Stimulated activated naive CD8-positive, alpha-beta T cell treated with anti-CD3 and anti-CD28 coated beads, Interleukin-15, Interleukin-2, amounts not matched to agents 100 ng/mL and 50 ng/mL, for 24 hours (primary cell): ENCODE data around the gene ADCYAP1.
"Not testable (repeated sequence)": the region's sequence is repeated elsewhere in the genome, so short reads cannot be mapped to it uniquely, and the experiment has no call there.

Source experiments
- H3K27ac Mint-ChIP-seq: one replicate; pipeline ENCODE4 v1.8.0; 2021; ENCODE audit warnings: mild to moderate bottlenecking, mixed read lengths
- H3K27me3 Mint-ChIP-seq: one replicate; pipeline ENCODE4 v1.8.0; 2021; ENCODE audit warnings: mixed read lengths
- H3K36me3 Mint-ChIP-seq: one replicate; pipeline ENCODE4 v1.8.0; 2021; ENCODE audit warnings: low read depth, mixed read lengths
- H3K4me1 Mint-ChIP-seq: one replicate; pipeline ENCODE4 v1.8.0; 2021; ENCODE audit warnings: low read depth, mixed read lengths
- H3K4me3 Mint-ChIP-seq: one replicate; pipeline ENCODE4 v1.8.0; 2021; ENCODE audit warnings: mild to moderate bottlenecking, mixed read lengths
- H3K9me3 Mint-ChIP-seq: one replicate; pipeline ENCODE4 v1.8.0; 2021; ENCODE audit warnings: mixed read lengths

The ADCYAP1 gene

GRCh38 chr18:904218-905090, at the start of gene ADCYAP1:
TSS of gene ADCYAP1 (plus strand) at chr18:904871. CDS start at chr18:905387, 516 bp downstream.
- no peak within 1 kb of the TSS for H3K4me3 Mint-ChIP-seq
- H3K27ac Mint-ChIP-seq: no peak within 1 kb of the TSS
- H3K27me3 Mint-ChIP-seq: peaks cover 75% of the 10 kb centered on the region

GRCh38 chr18:857986-858385, 46.7 kb upstream of the ADCYAP1 start:
- Mint-ChIP-seq H3K4me3 (no peak overlapping the region), H3K27me3 (peaks cover 14% of the 10 kb centered on the region), H3K27ac (peak overlapping the region; percentile 24), H3K9me3 (no peaks in the 10 kb centered on the region), H3K36me3 (no peaks in the 10 kb centered on the region), H3K4me1 (no peaks in the 10 kb centered on the region)

More at GRCh38 chr18:904218-905090, at the start of gene ADCYAP1:
- no peaks in the 10 kb centered on the region for H3K36me3 Mint-ChIP-seq
- H3K4me1 Mint-ChIP-seq: peaks cover 16% of the 10 kb centered on the region
- no peaks in the 10 kb centered on the region for H3K9me3 Mint-ChIP-seq

- Mint-ChIP-seq H3K9me3 (no peaks in the 10 kb centered on the region), H3K4me3 (no peak overlapping the region), H3K27ac (no peak overlapping the region), H3K36me3 (no peaks in the 10 kb centered on the region), H3K4me1 (peaks cover 5% of the 10 kb centered on the region), H3K27me3 (peaks cover 23% of the 10 kb centered on the region)
These were observed 39.8 kb upstream of the ADCYAP1 start for GRCh38 chr18:864872-865273.

GRCh38 chr18:867257-867656, 37.4 kb upstream of the ADCYAP1 start:
- Mint-ChIP-seq H3K4me3 (no peak overlapping the region), H3K27ac (no peak overlapping the region), H3K36me3 (no peaks in the 10 kb centered on the region), H3K9me3 (no peaks in the 10 kb centered on the region), H3K4me1 (peaks cover 5% of the 10 kb centered on the region), H3K27me3 (peaks cover 22% of the 10 kb centered on the region)

- H3K27ac Mint-ChIP-seq, H3K4me1 Mint-ChIP-seq, H3K36me3 Mint-ChIP-seq, H3K9me3 Mint-ChIP-seq, H3K27me3 Mint-ChIP-seq: not testable (repeated sequence)
- H3K4me3 Mint-ChIP-seq: peak overlapping the region; percentile 47
These were observed 31.2 kb upstream of the ADCYAP1 start for GRCh38 chr18:873426-873825.

GRCh38 chr18:875912-876311, 28.8 kb upstream of the ADCYAP1 start:
- Mint-ChIP-seq H3K9me3 (no peaks in the 10 kb centered on the region), H3K36me3 (no peaks in the 10 kb centered on the region), H3K27ac (no peak overlapping the region), H3K4me1 (peaks cover 4% of the 10 kb centered on the region), H3K4me3 (no peak overlapping the region), H3K27me3 (no peaks in the 10 kb centered on the region)

GRCh38 chr18:877238-877637, 27.4 kb upstream of the ADCYAP1 start:
- Mint-ChIP-seq H3K9me3 (no peaks in the 10 kb centered on the region), H3K4me3 (no peak overlapping the region), H3K27ac (no peak overlapping the region), H3K4me1 (peaks cover 4% of the 10 kb centered on the region), H3K36me3 (no peaks in the 10 kb centered on the region), H3K27me3 (no peaks in the 10 kb centered on the region)

GRCh38 chr18:886076-886475, 18.6 kb upstream of the ADCYAP1 start:
- Mint-ChIP-seq H3K4me3 (no peak overlapping the region), H3K27ac (no peak overlapping the region), H3K9me3 (no peaks in the 10 kb centered on the region), H3K36me3 (no peaks in the 10 kb centered on the region), H3K4me1 (no peaks in the 10 kb centered on the region), H3K27me3 (peaks cover 4% of the 10 kb centered on the region)

- no peaks in the 10 kb centered on the region for H3K9me3 Mint-ChIP-seq
- no peaks in the 10 kb centered on the region for H3K4me1 Mint-ChIP-seq
- no peak overlapping the region for H3K4me3 Mint-ChIP-seq
- H3K27me3 Mint-ChIP-seq: peaks cover 8% of the 10 kb centered on the region
- H3K27ac Mint-ChIP-seq: no peak overlapping the region
- H3K36me3 Mint-ChIP-seq: no peaks in the 10 kb centered on the region
These were observed 17.0 kb upstream of the ADCYAP1 start for GRCh38 chr18:887716-888115.

- H3K27me3 Mint-ChIP-seq: peaks cover 11% of the 10 kb centered on the region
- no peaks in the 10 kb centered on the region for H3K36me3 Mint-ChIP-seq
- no peaks in the 10 kb centered on the region for H3K4me1 Mint-ChIP-seq
- H3K27ac Mint-ChIP-seq: no peak overlapping the region
- no peak overlapping the region for H3K4me3 Mint-ChIP-seq
- H3K9me3 Mint-ChIP-seq: no peaks in the 10 kb centered on the region
These were observed 12.4 kb upstream of the ADCYAP1 start for GRCh38 chr18:892316-892715.

GRCh38 chr18:896315-896714, 8.4 kb upstream of the ADCYAP1 start:
- no peak overlapping the region for H3K27ac Mint-ChIP-seq
- H3K27me3 Mint-ChIP-seq: peaks cover 28% of the 10 kb centered on the region
- H3K4me1 Mint-ChIP-seq: no peaks in the 10 kb centered on the region
- no peaks in the 10 kb centered on the region for H3K9me3 Mint-ChIP-seq
- H3K4me3 Mint-ChIP-seq: no peak overlapping the region
- H3K36me3 Mint-ChIP-seq: no peaks in the 10 kb centered on the region

- no peak overlapping the region for H3K4me3 Mint-ChIP-seq
- H3K27me3 Mint-ChIP-seq: peaks cover 68% of the 10 kb centered on the region
- peaks cover 8% of the 10 kb centered on the region for H3K4me1 Mint-ChIP-seq
- no peak overlapping the region for H3K27ac Mint-ChIP-seq
- H3K36me3 Mint-ChIP-seq: no peaks in the 10 kb centered on the region
- no peaks in the 10 kb centered on the region for H3K9me3 Mint-ChIP-seq
These were observed 2.9 kb upstream of the ADCYAP1 start for GRCh38 chr18:901761-902160.

- H3K27ac Mint-ChIP-seq: no peak overlapping the region
- H3K9me3 Mint-ChIP-seq: no peaks in the 10 kb centered on the region
- peaks cover 71% of the 10 kb centered on the region for H3K27me3 Mint-ChIP-seq
- peaks cover 10% of the 10 kb centered on the region for H3K4me1 Mint-ChIP-seq
- H3K4me3 Mint-ChIP-seq: no peak overlapping the region
- H3K36me3 Mint-ChIP-seq: no peaks in the 10 kb centered on the region
These were observed 2.4 kb upstream of the ADCYAP1 start for GRCh38 chr18:902229-902628.

- H3K27me3 Mint-ChIP-seq: peaks cover 73% of the 10 kb centered on the region
- H3K4me3 Mint-ChIP-seq: no peak overlapping the region
- no peak overlapping the region for H3K27ac Mint-ChIP-seq
- H3K9me3 Mint-ChIP-seq: no peaks in the 10 kb centered on the region
- H3K36me3 Mint-ChIP-seq: no peaks in the 10 kb centered on the region
- H3K4me1 Mint-ChIP-seq: peaks cover 13% of the 10 kb centered on the region
These were observed 970 bp upstream of the ADCYAP1 start for GRCh38 chr18:903701-904100.

GRCh38 chr18:905307-905947, 756 bp downstream of the ADCYAP1 start:
- H3K27me3 Mint-ChIP-seq: peaks cover 75% of the 10 kb centered on the region
- peaks cover 16% of the 10 kb centered on the region for H3K4me1 Mint-ChIP-seq
- H3K27ac Mint-ChIP-seq: peak overlapping the region; percentile 38
- no peaks in the 10 kb centered on the region for H3K9me3 Mint-ChIP-seq
- H3K4me3 Mint-ChIP-seq: no peak overlapping the region
- no peaks in the 10 kb centered on the region for H3K36me3 Mint-ChIP-seq
